Measurements from ENCODE around the gene TRIB2. TPM values are rescaled to one million over a fixed set of nuclear protein-coding genes. Genes with fewer than 3 reads are reported as not detected.

Gene TRIB2
- total and polyA plus RNA-seq, 2 of the 13 experiments (the other 11 are each of a cell fraction or from before 2014, with no cell fraction given): 1.1 to 2.3 TPM

DNA sequence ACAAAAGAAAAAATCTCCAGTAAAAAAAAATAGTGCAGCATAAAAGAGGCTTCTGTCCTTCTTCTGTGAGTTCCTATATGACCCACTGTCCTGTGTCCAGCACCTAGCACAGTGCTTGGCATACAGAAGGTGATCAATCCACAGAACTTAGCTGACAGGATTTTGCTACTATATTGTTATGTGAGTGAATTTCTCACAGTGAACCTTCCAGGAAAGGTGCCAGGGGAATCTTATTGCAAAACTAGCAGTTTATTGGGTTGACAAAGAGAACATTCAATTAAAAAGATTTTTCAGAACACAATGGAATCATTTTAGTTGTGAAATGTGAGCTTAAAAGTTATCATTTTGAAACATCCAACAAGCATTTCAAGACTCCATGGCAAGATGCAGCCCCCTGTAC, 12.4 kb upstream of the TRIB2 start (continued):
- TF ChIP-seq, protein P1, sequence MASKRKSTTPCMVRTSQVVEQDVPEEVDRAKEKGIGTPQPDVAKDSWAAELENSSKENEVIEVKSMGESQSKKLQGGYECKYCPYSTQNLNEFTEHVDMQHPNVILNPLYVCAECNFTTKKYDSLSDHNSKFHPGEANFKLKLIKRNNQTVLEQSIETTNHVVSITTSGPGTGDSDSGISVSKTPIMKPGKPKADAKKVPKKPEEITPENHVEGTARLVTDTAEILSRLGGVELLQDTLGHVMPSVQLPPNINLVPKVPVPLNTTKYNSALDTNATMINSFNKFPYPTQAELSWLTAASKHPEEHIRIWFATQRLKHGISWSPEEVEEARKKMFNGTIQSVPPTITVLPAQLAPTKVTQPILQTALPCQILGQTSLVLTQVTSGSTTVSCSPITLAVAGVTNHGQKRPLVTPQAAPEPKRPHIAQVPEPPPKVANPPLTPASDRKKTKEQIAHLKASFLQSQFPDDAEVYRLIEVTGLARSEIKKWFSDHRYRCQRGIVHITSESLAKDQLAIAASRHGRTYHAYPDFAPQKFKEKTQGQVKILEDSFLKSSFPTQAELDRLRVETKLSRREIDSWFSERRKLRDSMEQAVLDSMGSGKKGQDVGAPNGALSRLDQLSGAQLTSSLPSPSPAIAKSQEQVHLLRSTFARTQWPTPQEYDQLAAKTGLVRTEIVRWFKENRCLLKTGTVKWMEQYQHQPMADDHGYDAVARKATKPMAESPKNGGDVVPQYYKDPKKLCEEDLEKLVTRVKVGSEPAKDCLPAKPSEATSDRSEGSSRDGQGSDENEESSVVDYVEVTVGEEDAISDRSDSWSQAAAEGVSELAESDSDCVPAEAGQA (IDR thresholded peaks at IDR 0.05; ENCODE audit: low read depth): no peak
- TF ChIP-seq, protein P1 (CRISPR knock-in tag; IDR thresholded peaks at IDR 0.05; ENCODE audit: borderline replicate concordance): no peak
- TF ChIP-seq ZNF615 (CRISPR knock-in tag; IDR thresholded peaks at IDR 0.05; ENCODE audit: borderline replicate concordance): no peak
- TF ChIP-seq, protein P2, sequence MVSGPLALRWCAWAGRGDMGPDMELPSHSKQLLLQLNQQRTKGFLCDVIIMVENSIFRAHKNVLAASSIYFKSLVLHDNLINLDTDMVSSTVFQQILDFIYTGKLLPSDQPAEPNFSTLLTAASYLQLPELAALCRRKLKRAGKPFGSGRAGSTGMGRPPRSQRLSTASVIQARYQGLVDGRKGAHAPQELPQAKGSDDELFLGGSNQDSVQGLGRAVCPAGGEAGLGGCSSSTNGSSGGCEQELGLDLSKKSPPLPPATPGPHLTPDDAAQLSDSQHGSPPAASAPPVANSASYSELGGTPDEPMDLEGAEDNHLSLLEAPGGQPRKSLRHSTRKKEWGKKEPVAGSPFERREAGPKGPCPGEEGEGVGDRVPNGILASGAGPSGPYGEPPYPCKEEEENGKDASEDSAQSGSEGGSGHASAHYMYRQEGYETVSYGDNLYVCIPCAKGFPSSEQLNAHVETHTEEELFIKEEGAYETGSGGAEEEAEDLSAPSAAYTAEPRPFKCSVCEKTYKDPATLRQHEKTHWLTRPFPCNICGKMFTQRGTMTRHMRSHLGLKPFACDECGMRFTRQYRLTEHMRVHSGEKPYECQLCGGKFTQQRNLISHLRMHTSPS (CRISPR knock-in tag; IDR thresholded peaks at IDR 0.05; ENCODE audit: low read depth): no peak

GRCh38 chr2:12705230-12705629, 11.5 kb upstream of the TRIB2 start:
- no peak for FAIRE-seq
- in situ Hi-C loops (cut with HindIII; ENCODE audit: extremely low pct_ligation_motif_present, low pct_unique_long_range_greater_than_20kb): no loop called here
- Histone ChIP-seq H3K4me1 (ENCODE audit: insufficient read depth, low read length) (no peaks in the 10 kb centered on the region), H3K27me3 (ENCODE audit: control insufficient read depth in 1 of 2, insufficient read depth in 2 of 2, low read length in 2 of 2) (no peaks in the 10 kb centered on the region), H3K9ac (ENCODE audit: insufficient read depth, low read depth, low read length) (no peak overlapping the region), H4K20me1 (ENCODE audit: insufficient read depth, low read length) (no peaks in the 10 kb centered on the region), H3K4me2 (ENCODE audit: low read depth, low read length) (no peak overlapping the region), H3K9me3 (ENCODE audit: low read length) (no peaks in the 10 kb centered on the region), H3K27ac (ENCODE audit: extremely low read length, insufficient read depth, low read length) (no peak overlapping the region), H3K4me3 (replicated peaks in 1 of 3; ENCODE audit: insufficient read depth in 1 of 3, low read depth in 2 of 3, low read length in 3 of 3) (no peak overlapping the region), H3K36me3 (replicated peaks in 1 of 2; ENCODE audit: control insufficient read depth in 1 of 2, insufficient read depth in 2 of 2, low read length in 2 of 2) (no peaks in the 10 kb centered on the region), H2AFZ (ENCODE audit: low read length) (no peak overlapping the region), H3K79me2 (ENCODE audit: insufficient read depth, low read length) (no peaks in the 10 kb centered on the region)
- TF ChIP-seq, protein P3, sequence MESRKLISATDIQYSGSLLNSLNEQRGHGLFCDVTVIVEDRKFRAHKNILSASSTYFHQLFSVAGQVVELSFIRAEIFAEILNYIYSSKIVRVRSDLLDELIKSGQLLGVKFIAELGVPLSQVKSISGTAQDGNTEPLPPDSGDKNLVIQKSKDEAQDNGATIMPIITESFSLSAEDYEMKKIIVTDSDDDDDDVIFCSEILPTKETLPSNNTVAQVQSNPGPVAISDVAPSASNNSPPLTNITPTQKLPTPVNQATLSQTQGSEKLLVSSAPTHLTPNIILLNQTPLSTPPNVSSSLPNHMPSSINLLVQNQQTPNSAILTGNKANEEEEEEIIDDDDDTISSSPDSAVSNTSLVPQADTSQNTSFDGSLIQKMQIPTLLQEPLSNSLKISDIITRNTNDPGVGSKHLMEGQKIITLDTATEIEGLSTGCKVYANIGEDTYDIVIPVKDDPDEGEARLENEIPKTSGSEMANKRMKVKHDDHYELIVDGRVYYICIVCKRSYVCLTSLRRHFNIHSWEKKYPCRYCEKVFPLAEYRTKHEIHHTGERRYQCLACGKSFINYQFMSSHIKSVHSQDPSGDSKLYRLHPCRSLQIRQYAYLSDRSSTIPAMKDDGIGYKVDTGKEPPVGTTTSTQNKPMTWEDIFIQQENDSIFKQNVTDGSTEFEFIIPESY (CRISPR knock-in tag; IDR thresholded peaks at IDR 0.05): no peak
- no peak for TF ChIP-seq SMYD3 (CRISPR knock-in tag; IDR thresholded peaks at IDR 0.05)
- intact Hi-C loops (cut with micrococcal nuclease; ENCODE audit: unreplicated experiment): no loop called here
- WGBS (ENCODE audit: low lambda C conversion rate): 0% methylated on average over 1 of the region's 1 CpG
- no peak for DNase-seq (ENCODE audit: low spot score)
- POLR2A ChIA-PET: no interaction called here
- BruUV-seq (replicated peaks): no TSS peak
- ATAC-seq: no peak
- CTCF ChIA-PET (ENCODE audit: low intra/inter-chr PET ratio, low total read pairs): no interaction called here
